Measurements from ENCODE around the gene MYCBP2. TPM values are rescaled to one million over a fixed set of nuclear protein-coding genes. Genes with fewer than 3 reads are reported as not detected.
"Not testable (repeated sequence)": the region's sequence is repeated elsewhere in the genome, so short reads cannot be mapped to it uniquely, and the experiment has no call there.

The MYCBP2 gene
- total RNA-seq, 1 donor from 2014 or later, result 116 TPM

DNA sequence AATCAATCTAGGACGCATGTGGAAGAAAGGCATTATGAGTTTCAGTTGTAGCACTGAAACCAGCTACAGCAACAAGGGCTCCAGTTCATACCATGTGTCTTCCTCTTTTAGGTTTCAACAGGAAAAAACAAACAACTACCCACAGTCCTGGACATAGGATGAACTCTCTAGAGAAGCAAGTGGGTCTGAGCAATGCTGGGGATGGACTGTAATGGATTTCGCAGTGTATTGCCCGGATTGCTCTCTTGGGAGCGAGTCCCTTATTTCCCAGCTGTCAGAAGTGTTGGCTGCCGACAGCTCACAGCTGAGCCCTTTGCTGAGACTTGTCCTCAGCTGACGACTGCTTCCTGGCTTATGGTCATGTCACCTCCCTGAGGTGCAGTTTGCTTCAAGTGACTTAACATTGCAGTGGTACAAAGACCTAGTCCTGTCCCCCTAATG lies 12.1 kb upstream of the MYCBP2 start:
- intact Hi-C loops (cut with micrococcal nuclease), result no loop called here

- intact Hi-C loops (cut with micrococcal nuclease), result no loop called here
These were observed 11.4 kb upstream of the MYCBP2 start for GRCh38 chr13:77338329-77338728.

- intact Hi-C loops (cut with micrococcal nuclease), result no loop called here
These were observed 10.3 kb upstream of the MYCBP2 start for GRCh38 chr13:77337159-77337558.

- intact Hi-C loops (cut with micrococcal nuclease), result no loop called here
These were observed 8.6 kb upstream of the MYCBP2 start for GRCh38 chr13:77335543-77335942.

DNA sequence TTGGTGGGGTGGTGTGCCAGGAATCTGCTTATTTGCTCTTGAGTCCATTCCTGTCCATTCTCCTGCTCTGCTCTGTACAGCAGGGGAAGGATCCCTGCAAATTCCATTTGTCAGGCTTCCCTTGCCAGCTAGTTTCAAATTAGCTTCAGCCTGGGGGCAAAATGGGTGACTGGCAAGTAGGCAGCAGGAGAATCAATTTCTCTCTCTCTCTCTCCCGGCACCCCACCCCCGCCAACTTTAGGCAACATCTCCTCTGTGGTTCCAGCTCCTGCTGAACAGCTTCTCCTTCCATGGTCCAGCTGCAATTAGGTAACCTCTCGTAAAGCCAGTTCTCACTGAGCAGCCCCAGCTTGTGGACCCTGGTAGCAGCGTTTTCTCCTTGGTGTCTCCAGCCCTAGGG lies 6.7 kb upstream of the MYCBP2 start:
- intact Hi-C loops (cut with micrococcal nuclease), result no loop called here

DNA sequence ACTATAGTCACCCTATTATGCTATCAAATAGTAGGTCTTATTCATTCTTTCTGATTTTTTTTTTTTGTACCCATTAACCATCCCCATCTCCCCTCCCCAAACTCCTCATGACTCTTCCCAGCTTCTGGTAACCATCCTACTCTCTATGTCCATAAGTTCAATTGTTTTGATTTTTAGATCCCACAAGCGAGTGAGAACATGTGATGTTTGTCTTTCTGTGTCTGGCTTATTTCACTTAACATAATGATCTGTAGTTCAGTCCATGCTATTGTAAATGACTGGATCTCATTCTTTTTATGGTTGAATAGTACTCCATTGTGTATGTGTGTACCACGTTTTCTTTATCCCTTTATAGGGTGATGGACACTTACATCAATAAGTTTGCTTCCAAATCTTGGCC lies 4.5 kb upstream of the MYCBP2 start:
- intact Hi-C loops (cut with micrococcal nuclease), result no loop called here

DNA sequence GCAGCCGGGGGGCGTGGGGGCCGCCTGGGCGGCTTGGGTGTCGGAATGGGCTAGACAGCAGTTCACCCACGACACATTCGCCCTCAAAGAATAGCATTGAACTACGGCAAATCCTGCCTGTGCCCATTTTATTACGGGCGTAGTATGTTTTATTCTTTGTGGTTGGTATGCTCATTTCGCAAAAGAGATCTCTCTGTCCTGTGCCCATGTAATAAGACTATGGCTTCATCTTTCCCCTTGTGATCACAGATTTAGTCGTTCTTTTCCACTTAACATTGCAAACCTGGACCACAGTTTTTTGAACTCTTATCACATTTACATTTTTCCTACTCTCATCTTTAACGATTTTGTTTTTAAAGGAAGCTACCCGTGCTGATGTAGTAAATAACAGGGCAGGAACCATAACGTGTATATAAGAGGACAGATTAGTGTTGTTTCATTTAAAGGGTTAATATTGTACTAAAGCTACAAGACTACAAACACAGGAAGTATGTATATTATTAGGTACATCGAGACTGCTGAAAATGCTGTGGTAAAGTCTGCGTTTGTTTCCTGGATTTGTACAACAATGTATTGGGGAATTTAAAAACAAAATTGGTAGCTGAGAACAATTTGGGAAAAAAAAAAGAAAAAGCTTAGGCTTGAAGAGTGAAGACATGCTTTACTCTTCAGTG lies 3.2 kb upstream of the MYCBP2 start:
- intact Hi-C loops (cut with micrococcal nuclease), result loop anchor here (1.0 to 10.0 kb wide), 12 partner anchors 58 to 2003 kb away; partner anchors contain the start of genes FBXL3, OBI1 and UCHL3

- intact Hi-C loops (cut with micrococcal nuclease), result loop anchor here (1.0 to 10.0 kb wide), 12 partner anchors 57 to 2002 kb away; partner anchors contain the start of genes FBXL3, OBI1 and UCHL3
These were observed 2.4 kb upstream of the MYCBP2 start for GRCh38 chr13:77329133-77329910.

- intact Hi-C loops (cut with micrococcal nuclease), result loop anchor here (1.0 to 10.0 kb wide), 12 partner anchors 56 to 2001 kb away; partner anchors contain the start of genes FBXL3, OBI1 and UCHL3
These were observed 1.9 kb upstream of the MYCBP2 start for GRCh38 chr13:77328819-77329132.

DNA sequence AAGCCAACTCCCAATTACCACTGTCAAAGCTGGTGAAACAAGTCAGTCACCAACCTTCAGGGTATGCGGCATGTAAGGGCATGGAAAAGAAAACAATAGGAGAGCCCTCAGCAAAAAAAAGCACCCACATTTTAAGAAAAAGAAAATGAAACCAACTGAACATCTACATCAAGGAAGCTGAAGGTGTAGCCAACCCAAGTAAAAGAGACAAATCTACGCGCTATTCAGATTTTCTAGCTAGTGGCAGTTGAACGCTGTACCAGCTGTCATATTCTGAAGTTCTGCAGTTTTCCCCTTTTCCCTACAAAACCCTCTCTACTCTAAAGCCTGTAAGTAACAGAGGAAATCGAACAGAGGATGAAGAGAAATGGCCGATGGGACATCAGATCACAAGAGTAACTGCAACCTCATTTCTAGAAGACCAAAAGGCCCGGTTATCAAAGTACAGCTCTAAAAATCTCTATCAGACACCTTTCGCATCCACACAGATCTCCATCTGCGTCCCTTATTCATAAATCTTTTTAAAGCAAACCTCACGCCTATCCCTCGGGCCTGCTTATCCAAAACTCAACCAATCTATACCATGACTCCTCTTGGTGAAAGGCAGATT lies 1.4 kb downstream of the MYCBP2 start:
- intact Hi-C loops (cut with micrococcal nuclease), result loop anchor here (1.0 to 10.0 kb wide), 7 partner anchors 17 to 1998 kb away; no protein-coding TSS in a partner anchor

DNA sequence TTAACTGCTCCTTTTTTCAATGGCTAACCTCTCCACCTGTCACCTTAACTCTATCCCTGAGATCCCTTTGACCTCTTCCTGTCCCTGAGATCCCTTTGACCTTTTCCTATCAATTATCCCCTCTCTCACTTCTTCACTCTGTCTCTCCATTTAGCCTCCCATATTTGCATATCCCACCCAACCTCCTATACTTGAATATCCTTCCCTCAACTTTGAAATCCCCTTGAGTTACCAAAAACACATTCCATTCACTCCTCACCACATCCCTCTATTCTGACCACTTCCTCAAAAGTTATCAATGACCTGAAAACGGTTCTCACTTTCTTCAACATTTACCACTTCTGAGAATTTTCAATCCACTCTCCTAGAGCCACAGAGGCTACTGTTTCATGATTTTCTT lies 3.0 kb downstream of the MYCBP2 start:
- intact Hi-C loops (cut with micrococcal nuclease), result loop anchor here (2.0 to 10.0 kb wide), 3 partner anchors 15 to 1449 kb away; no protein-coding TSS in a partner anchor

GRCh38 chr13:77319536-77319935 lies 7.4 kb downstream of the MYCBP2 start:
- intact Hi-C loops (cut with micrococcal nuclease), result no loop called here

- intact Hi-C loops (cut with micrococcal nuclease), result no loop called here
These were observed 8.2 kb downstream of the MYCBP2 start for GRCh38 chr13:77318741-77319140.

GRCh38 chr13:77316430-77316829 lies 10.5 kb downstream of the MYCBP2 start:
- intact Hi-C loops (cut with micrococcal nuclease), result no loop called here

- intact Hi-C loops (cut with micrococcal nuclease), result not testable (repeated sequence)
These were observed 11.4 kb downstream of the MYCBP2 start for GRCh38 chr13:77315509-77315908.

GRCh38 chr13:77313923-77314322 lies 13.0 kb downstream of the MYCBP2 start:
- intact Hi-C loops (cut with micrococcal nuclease), result no loop called here

DNA sequence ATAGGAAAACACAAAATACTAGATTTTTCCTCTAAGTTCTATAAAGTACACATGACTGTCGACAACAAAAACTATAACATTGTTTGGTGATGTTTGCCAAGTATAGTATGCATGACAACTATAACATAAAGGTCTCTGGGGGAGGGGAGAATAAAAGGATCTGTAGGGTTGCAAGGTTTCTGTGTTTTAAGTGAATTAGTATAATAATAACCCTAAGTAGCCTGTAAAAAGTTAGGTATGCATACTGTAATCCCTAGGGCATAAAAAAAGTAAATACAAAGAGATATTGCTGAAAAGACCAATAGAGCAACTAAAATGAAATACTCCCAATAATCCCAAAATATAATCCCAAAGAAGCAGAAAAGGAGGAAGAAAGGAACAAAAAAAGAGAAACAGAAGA lies 14.6 kb downstream of the MYCBP2 start:
- intact Hi-C loops (cut with micrococcal nuclease), result no loop called here

GRCh38 chr13:77310579-77311279 lies 16.2 kb downstream of the MYCBP2 start:
- intact Hi-C loops (cut with micrococcal nuclease), result no loop called here

DNA sequence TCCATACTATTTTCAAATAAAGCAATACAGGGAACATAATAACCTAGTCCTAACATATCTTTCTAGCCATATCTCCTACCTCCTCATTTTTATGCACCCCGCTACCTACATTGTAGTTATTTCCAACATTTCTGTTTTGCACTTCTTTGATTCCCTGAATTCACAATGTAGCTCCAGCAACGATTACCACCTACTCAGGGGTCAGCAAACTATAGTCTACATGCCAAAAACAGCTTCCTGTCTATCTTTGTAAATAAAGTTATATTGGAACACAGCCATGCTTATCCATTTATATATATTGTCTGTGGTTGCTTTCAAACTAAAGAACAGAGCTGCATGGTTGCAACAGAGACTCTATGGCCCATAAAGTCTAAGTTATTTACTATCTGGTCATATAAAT lies 16.7 kb downstream of the MYCBP2 start:
- intact Hi-C loops (cut with micrococcal nuclease), result no loop called here

DNA sequence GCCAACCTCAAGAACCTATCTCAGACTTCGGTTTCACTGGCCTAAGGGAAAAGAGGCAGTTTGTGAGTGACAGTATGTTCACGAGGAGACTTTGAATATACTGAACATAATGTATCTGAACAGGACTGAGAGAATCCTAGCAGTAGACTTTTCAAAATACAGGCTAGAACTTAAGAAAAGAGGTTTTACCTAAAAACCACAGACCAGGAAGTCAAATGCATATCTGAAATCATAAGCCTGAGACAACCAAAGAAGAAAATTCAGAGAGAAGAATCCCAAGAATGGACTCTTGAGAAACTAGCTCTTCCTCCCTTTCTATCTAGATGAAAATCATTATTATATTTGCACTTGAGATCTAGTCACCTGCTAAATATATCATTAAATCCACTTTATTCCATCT lies 17.6 kb downstream of the MYCBP2 start:
- intact Hi-C loops (cut with micrococcal nuclease), result loop anchor here (2.0 kb wide), 1 partner anchor 16 kb away; no protein-coding TSS in a partner anchor

DNA sequence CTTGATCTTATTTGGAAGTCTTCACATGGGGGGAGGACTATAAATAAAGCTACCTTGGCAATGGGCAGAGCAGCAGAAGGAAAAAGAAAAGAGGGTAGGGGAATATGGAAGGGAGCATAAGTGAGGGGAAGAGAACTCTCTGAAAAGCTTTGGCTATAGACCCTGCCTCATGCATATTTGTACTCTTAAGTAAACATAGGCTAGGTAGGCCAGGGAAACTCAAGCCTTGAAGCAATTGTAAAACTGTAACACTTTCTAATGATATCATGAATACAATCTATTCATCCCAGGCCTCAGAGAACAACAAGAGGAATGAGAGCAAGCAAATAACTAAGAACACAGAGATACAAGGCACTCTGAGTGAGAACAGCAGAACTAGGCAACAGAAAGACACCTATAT lies 20.4 kb downstream of the MYCBP2 start:
- intact Hi-C loops (cut with micrococcal nuclease), result no loop called here

Measured in T-helper 2 cell treated with Interferon-gamma antibody and Interleukin-4, amounts not matched to agents 100 ng/mL and 5 ng/mL, for 36 hours (primary cell).